Liver (tissue), 9 donors: ENCODE results near the gene DTX3L. TPM values are rescaled to one million over a fixed set of nuclear protein-coding genes. Genes with fewer than 3 reads are reported as not detected.

Source experiments
- DNase-seq: peaks from one replicate; pipeline ENCODE4 v3.0.0-alpha.2; 2017; ENCODE audit warnings: low spot score
- H3K27ac ChIP-seq, 2 donors: one replicate each; pipeline ENCODE4 v1.7.0; 2013; ENCODE audit warnings: inconsistent platforms in 2 of 2, low read length in 2 of 2, control low read depth in 1 of 2, low read depth in 1 of 2, mild to moderate bottlenecking in 1 of 2
- H3K27me3 ChIP-seq, 4 donors: one replicate each; pipeline versions ENCODE4 v1.6.1 to v1.7.0; 2013; ENCODE audit warnings: low read length in 3 of 4, inconsistent platforms in 1 of 4, mild to moderate bottlenecking in 1 of 4, moderate library complexity in 1 of 4; ENCODE audit not compliant: control insufficient read depth in 4 of 4, insufficient read depth in 4 of 4
- H3K36me3 ChIP-seq, 4 donors: one replicate each; pipeline versions ENCODE4 v1.6.1 to v1.7.0; 2013; ENCODE audit warnings: low read length in 3 of 4, mild to moderate bottlenecking in 3 of 4, low read depth in 1 of 4, moderate library complexity in 1 of 4; ENCODE audit not compliant: control insufficient read depth in 4 of 4, insufficient read depth in 3 of 4
- H3K4me1 ChIP-seq, 4 donors: one replicate each; pipeline versions ENCODE4 v1.6.1 to v1.7.0; 2013; ENCODE audit warnings: low read length in 3 of 4, mild to moderate bottlenecking in 3 of 4, moderate library complexity in 1 of 4; ENCODE audit not compliant: control insufficient read depth in 4 of 4, insufficient read depth in 4 of 4
- H3K4me3 ChIP-seq, 3 donors: one replicate each; pipeline versions ENCODE4 v1.6.1 to v1.7.0; 2013; ENCODE audit warnings: low read length in 3 of 3, control low read depth in 1 of 3, low read depth in 1 of 3, mild to moderate bottlenecking in 1 of 3
- H3K9ac ChIP-seq, 2 donors: one replicate each; pipeline ENCODE4 v1.7.0; 2013; ENCODE audit warnings: low read length in 2 of 2, mild to moderate bottlenecking in 2 of 2, moderate library complexity in 2 of 2, control low read depth in 1 of 2, low read depth in 1 of 2
- H3K9me3 ChIP-seq, 4 donors: one replicate each; pipeline versions ENCODE4 v1.6.1 to v1.7.0; 2013; ENCODE audit warnings: low read length in 3 of 4; ENCODE audit not compliant: control insufficient read depth in 4 of 4
- EGR1 ChIP-seq, 2 donors: IDR thresholded peaks; 2 replicates each; pipeline ENCODE4 v1.6.1; 2016 to 2018; ENCODE audit warnings: antibody characterized with exemption in 2 of 2, low read depth in 2 of 2
- FOXA1 ChIP-seq: IDR thresholded peaks from 2 replicates; pipeline ENCODE4 v1.6.1; 2016; ENCODE audit warnings: antibody characterized with exemption
- FOXA2 ChIP-seq: IDR thresholded peaks from 2 replicates; pipeline ENCODE4 v1.6.1; 2016; ENCODE audit warnings: antibody characterized with exemption
- GABPA ChIP-seq, 2 donors: IDR thresholded peaks in 1 of 2; conservative IDR thresholded peaks in 1 of 2; 2 replicates each; pipeline ENCODE4 v1.6.1; 2016; ENCODE audit warnings: antibody characterized with exemption in 2 of 2, mild to moderate bottlenecking in 1 of 2, moderate library complexity in 1 of 2
- HNF4G ChIP-seq: IDR thresholded peaks from 2 replicates; pipeline ENCODE4 v1.6.1; 2016; ENCODE audit warnings: antibody characterized with exemption
- NR2F2 ChIP-seq: IDR thresholded peaks from 2 replicates; pipeline ENCODE4 v1.6.1; 2016; ENCODE audit warnings: antibody characterized with exemption
- RXRA ChIP-seq, 2 donors: IDR thresholded peaks; 2 replicates each; pipeline ENCODE4 v1.6.1; 2017 to 2018; ENCODE audit warnings: antibody characterized with exemption in 2 of 2, mild to moderate bottlenecking in 1 of 2
- SP1 ChIP-seq: IDR thresholded peaks from 2 replicates; pipeline ENCODE4 v1.6.1; 2018; ENCODE audit warnings: antibody characterized with exemption, mild to moderate bottlenecking
- TAF1 ChIP-seq: conservative IDR thresholded peaks from 2 replicates; pipeline ENCODE4 v1.6.1; 2016; ENCODE audit warnings: antibody characterized with exemption, mild to moderate bottlenecking
- YY1 ChIP-seq: IDR thresholded peaks from 2 replicates; pipeline ENCODE4 v1.6.1; 2016; ENCODE audit warnings: antibody characterized with exemption, mild to moderate bottlenecking
- WGBS: extraction: QIAGEN DNeasy Blood & Tissue Kit; methylation state at CpG from one replicate; pipeline ENCODE4 v1.1.7; 2013; 5-methylcytosine and 5-hydroxymethylcytosine counted together
- polyA plus RNA-seq, 2 donors: library from polyadenylated mRNA; stranded (reverse) in 1 of 2; unstranded in 1 of 2; fragments of 200-250 nt in 1 of 2; fragments of >200 nt in 1 of 2; fragmentation: Nextera tagmentation in 1 of 2; extraction: Ambion mirVana in 1 of 2; gene quantifications; one replicate each; pipeline versions ENCODE4 v1.2.1 to v1.2.3, GENCODE V29; 2013 to 2015
- total RNA-seq, 2 donors: library from RNA; depleted of rRNA; stranded (reverse); fragments of >200 nt; gene quantifications; one replicate each; pipeline ENCODE4 v1.2.3, GENCODE V29; 2014
- TF ChIP-seq, protein P1 (sequence below): IDR thresholded peaks from 2 replicates; pipeline ENCODE4 v1.6.1; 2016; ENCODE audit warnings: antibody characterized with exemption
- TF ChIP-seq, protein P2 (sequence below): fragments of 150-350 bp; IDR thresholded peaks from 2 replicates; pipeline ENCODE4 v1.5.1; 2017; ENCODE audit warnings: improper control_type of control experiment, low read depth, low read length; ENCODE audit not compliant: missing input control
- TF ChIP-seq, protein P3 (sequence below): IDR thresholded peaks from 2 replicates; pipeline ENCODE4 v1.6.1; 2016; ENCODE audit warnings: antibody characterized with exemption
- TF ChIP-seq, protein P4 (sequence below): IDR thresholded peaks from 2 replicates; pipeline ENCODE4 v1.6.1; 2016; ENCODE audit warnings: antibody characterized with exemption, mild to moderate bottlenecking
- donor health status: healthy.
- donor health status: healthy.
- donor health status: healthy.
- donor health status: healthy.
- donor health status: healthy.

DTX3L gene
- total and polyA plus RNA-seq, 4 donors, result 16.9 to 44.5 (median 23.5) TPM

DNA sequence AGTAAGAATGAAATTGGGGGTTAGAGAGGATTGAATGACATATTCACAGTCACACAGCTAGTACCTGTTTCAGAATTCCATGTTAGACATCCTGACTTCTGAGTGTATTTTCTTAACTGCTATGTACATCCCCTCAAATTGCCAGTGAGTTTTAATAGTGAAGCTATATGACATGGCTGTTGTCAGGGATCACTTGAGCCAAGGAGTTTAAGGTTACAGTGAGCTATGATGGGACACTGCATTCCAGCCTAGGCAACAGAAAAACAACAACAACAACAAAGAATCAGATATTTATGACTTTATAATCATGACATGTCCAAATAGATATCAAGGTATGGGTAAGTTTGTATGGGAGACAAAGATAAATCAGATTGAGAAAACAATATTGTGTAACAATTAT lies 29.9 kb downstream of the DTX3L start:
- H3K4me3 ChIP-seq, result no peak overlapping the region
- TF ChIP-seq, protein P1, sequence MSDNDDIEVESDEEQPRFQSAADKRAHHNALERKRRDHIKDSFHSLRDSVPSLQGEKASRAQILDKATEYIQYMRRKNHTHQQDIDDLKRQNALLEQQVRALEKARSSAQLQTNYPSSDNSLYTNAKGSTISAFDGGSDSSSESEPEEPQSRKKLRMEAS, result no peak
- TF ChIP-seq SP1, result no peak
- no peak for DNase-seq
- H3K27me3 ChIP-seq, result no peaks in the 10 kb centered on the region
- H3K36me3 ChIP-seq, result no peaks in the 10 kb centered on the region
- H3K27ac ChIP-seq, result no peak overlapping the region
- H3K4me1 ChIP-seq, result no peaks in the 10 kb centered on the region
- no peaks in the 10 kb centered on the region for H3K9me3 ChIP-seq
- no peak overlapping the region for H3K9ac ChIP-seq

DNA sequence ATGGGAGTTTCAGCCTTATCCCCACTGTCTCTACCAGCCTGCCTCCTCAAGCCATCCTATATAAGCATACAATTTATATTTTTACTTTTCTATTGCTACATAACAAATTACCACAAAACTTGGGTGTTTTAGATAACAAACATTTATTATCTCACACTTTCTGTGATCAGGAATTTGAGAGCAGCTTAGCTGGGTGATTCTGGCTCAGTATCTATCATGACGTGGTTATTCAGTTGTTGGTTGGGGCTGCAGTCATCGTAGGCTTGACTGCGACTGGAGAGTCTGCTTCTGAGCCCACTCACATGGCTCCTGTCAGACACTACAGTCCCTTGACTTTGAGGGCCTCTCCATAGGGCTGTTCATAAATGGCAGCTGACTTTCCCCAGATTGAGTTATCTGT lies 34.0 kb downstream of the DTX3L start:
- WGBS, result 95% methylated on average over 3 of the region's 3 CpGs
- no peak for TF ChIP-seq HNF4G
- no peak for DNase-seq
- Histone ChIP-seq H3K27me3 (no peaks in the 10 kb centered on the region), H3K4me3 (no peak overlapping the region), H3K9me3 (no peaks in the 10 kb centered on the region), H3K36me3 (no peaks in the 10 kb centered on the region), H3K27ac (no peak overlapping the region), H3K9ac (no peak overlapping the region), H3K4me1 (no peaks in the 10 kb centered on the region)

GRCh38 chr3:122598556-122598955 lies 34.4 kb downstream of the DTX3L start:
- Histone ChIP-seq H3K4me3 (no peak overlapping the region), H3K4me1 (no peaks in the 10 kb centered on the region), H3K27ac (no peak overlapping the region), H3K36me3 (no peaks in the 10 kb centered on the region), H3K9ac (no peak overlapping the region), H3K9me3 (no peaks in the 10 kb centered on the region), H3K27me3 (no peaks in the 10 kb centered on the region)
- 69% methylated on average over 4 of the region's 4 CpGs for WGBS
- DNase-seq, result no peak
- TF ChIP-seq NR2F2, result no peak
- TF ChIP-seq EGR1 (IDR thresholded peaks at IDR 0.05; ENCODE audit: low read depth in 2 of 2), result no peak
- no peak for TF ChIP-seq TAF1
- no peak for TF ChIP-seq RXRA (IDR thresholded peaks at IDR 0.05)
- TF ChIP-seq, protein P2, sequence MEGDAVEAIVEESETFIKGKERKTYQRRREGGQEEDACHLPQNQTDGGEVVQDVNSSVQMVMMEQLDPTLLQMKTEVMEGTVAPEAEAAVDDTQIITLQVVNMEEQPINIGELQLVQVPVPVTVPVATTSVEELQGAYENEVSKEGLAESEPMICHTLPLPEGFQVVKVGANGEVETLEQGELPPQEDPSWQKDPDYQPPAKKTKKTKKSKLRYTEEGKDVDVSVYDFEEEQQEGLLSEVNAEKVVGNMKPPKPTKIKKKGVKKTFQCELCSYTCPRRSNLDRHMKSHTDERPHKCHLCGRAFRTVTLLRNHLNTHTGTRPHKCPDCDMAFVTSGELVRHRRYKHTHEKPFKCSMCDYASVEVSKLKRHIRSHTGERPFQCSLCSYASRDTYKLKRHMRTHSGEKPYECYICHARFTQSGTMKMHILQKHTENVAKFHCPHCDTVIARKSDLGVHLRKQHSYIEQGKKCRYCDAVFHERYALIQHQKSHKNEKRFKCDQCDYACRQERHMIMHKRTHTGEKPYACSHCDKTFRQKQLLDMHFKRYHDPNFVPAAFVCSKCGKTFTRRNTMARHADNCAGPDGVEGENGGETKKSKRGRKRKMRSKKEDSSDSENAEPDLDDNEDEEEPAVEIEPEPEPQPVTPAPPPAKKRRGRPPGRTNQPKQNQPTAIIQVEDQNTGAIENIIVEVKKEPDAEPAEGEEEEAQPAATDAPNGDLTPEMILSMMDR, result no peak
- TF ChIP-seq, protein P1, result no peak
- TF ChIP-seq GABPA (IDR thresholded peaks at IDR 0.05 in 1 of 2, conservative IDR thresholded peaks at IDR 0.05 in 1 of 2), result no peak
- TF ChIP-seq, protein P3, sequence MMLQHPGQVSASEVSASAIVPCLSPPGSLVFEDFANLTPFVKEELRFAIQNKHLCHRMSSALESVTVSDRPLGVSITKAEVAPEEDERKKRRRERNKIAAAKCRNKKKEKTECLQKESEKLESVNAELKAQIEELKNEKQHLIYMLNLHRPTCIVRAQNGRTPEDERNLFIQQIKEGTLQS, result no peak

- Histone ChIP-seq H3K4me3 (no peak overlapping the region), H3K36me3 (no peaks in the 10 kb centered on the region), H3K27me3 (no peaks in the 10 kb centered on the region), H3K4me1 (no peaks in the 10 kb centered on the region), H3K27ac (no peak overlapping the region), H3K9me3 (no peaks in the 10 kb centered on the region), H3K9ac (no peak overlapping the region)
- WGBS, result 79% methylated on average over 5 of the region's 5 CpGs
- no peak for DNase-seq
- no peak for TF ChIP-seq FOXA2
- no peak for TF ChIP-seq RXRA (IDR thresholded peaks at IDR 0.05)
- no peak for TF ChIP-seq YY1
- no peak for TF ChIP-seq TAF1
- TF ChIP-seq, protein P4, sequence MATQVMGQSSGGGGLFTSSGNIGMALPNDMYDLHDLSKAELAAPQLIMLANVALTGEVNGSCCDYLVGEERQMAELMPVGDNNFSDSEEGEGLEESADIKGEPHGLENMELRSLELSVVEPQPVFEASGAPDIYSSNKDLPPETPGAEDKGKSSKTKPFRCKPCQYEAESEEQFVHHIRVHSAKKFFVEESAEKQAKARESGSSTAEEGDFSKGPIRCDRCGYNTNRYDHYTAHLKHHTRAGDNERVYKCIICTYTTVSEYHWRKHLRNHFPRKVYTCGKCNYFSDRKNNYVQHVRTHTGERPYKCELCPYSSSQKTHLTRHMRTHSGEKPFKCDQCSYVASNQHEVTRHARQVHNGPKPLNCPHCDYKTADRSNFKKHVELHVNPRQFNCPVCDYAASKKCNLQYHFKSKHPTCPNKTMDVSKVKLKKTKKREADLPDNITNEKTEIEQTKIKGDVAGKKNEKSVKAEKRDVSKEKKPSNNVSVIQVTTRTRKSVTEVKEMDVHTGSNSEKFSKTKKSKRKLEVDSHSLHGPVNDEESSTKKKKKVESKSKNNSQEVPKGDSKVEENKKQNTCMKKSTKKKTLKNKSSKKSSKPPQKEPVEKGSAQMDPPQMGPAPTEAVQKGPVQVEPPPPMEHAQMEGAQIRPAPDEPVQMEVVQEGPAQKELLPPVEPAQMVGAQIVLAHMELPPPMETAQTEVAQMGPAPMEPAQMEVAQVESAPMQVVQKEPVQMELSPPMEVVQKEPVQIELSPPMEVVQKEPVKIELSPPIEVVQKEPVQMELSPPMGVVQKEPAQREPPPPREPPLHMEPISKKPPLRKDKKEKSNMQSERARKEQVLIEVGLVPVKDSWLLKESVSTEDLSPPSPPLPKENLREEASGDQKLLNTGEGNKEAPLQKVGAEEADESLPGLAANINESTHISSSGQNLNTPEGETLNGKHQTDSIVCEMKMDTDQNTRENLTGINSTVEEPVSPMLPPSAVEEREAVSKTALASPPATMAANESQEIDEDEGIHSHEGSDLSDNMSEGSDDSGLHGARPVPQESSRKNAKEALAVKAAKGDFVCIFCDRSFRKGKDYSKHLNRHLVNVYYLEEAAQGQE, result no peak
- TF ChIP-seq, protein P3, result no peak
- no peak for TF ChIP-seq GABPA (IDR thresholded peaks at IDR 0.05 in 1 of 2, conservative IDR thresholded peaks at IDR 0.05 in 1 of 2)
- no peak for TF ChIP-seq NR2F2
- TF ChIP-seq FOXA1, result no peak
Observed at GRCh38 chr3:122602011-122602710, 38.0 kb downstream of the DTX3L start.
